Activated CD4-positive, alpha-beta memory T cell treated with anti-CD3 and anti-CD28 coated beads, Interleukin-2, amount 10 ng/mL, durations not matched to agents 7 days and 5 days (primary cell): Measurements from ENCODE around the gene JAKMIP3. TPM values are rescaled to one million over a fixed set of nuclear protein-coding genes. Genes with fewer than 3 reads are reported as not detected.
A peak's percentile ranks its signal among the peaks of the same experiment; 100 is the strongest.

Experiments
- CTCF ChIA-PET: fragments of 350-600 bp; sonication (Branson Sonifier 250); formaldehyde crosslinking; loops from one replicate; lab custom pipeline; 2021; ENCODE audit warnings: antibody characterized with exemption, inconsistent platforms; lab: Charles Lee
- POLR2A ChIA-PET: fragments of 350-600 bp; sonication (Branson Sonifier 250); formaldehyde crosslinking; loops from one replicate; lab custom pipeline; 2021; ENCODE audit warnings: antibody characterized with exemption; lab: Charles Lee
- DNase-seq: peaks from one replicate; pipeline ENCODE4 v3.0.0-alpha.2; 2020
- H3K27ac Mint-ChIP-seq: one replicate; pipeline ENCODE4 v1.8.0; 2021; ENCODE audit warnings: mild to moderate bottlenecking, mixed read lengths
- H3K27me3 Mint-ChIP-seq: one replicate; pipeline ENCODE4 v1.8.0; 2021; ENCODE audit warnings: mixed read lengths
- H3K36me3 Mint-ChIP-seq: one replicate; pipeline ENCODE4 v1.8.0; 2021; ENCODE audit warnings: low read depth, mixed read lengths
- H3K4me1 Mint-ChIP-seq: one replicate; pipeline ENCODE4 v1.8.0; 2021; ENCODE audit warnings: mixed read lengths
- H3K4me3 Mint-ChIP-seq: one replicate; pipeline ENCODE4 v1.8.0; 2021; ENCODE audit warnings: mild to moderate bottlenecking, mixed read lengths
- H3K9me3 Mint-ChIP-seq: one replicate; pipeline ENCODE4 v1.8.0; 2021; ENCODE audit warnings: mixed read lengths
- total RNA-seq, 2 experiments: library from RNA; stranded (reverse); gene quantifications; one replicate each; pipeline ENCODE4 v1.2.3, GENCODE V29; 2021

Gene JAKMIP3
- total RNA-seq, 2 experiments from 2014 or later: 0.83 to 0.90 TPM

DNA sequence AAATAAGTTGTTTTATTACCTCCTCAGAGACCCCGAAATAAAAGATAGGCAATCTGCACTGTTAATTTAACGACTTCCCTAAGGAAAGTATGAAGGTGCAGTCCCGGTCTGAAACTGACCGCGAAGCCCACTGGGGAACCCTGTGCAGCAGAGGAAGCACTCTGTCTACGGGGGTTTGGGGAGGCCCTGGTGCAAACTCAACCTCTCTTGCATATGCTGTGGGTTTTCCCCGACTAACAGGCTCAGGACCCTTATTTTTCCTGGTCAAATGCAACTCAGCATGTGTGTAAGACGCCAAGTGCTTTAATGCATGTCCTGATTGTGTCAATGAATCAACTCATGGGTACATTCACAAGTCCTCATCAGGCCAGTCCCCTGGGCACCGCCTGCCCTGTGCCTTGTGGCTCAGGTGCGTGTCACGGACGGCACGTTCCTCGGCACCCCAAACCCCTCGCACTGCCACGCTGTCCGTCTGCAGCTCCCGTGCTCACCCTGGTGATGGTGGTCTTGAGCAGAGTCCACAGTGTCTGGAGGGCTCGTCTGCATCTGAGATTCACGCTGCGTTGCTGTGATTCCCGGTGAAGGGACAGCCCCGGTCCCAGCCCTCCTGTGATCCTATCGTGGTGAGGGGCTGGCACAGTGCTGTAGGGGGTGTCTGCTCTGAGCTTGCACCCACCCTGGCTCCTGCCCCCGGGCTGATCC is 33.8 kb downstream of the JAKMIP3 start:
- peaks cover 5% of the 10 kb centered on the region for H3K27me3 Mint-ChIP-seq
- no peak overlapping the region for H3K4me3 Mint-ChIP-seq
- peaks cover 21% of the 10 kb centered on the region for H3K4me1 Mint-ChIP-seq
- no peak overlapping the region for H3K27ac Mint-ChIP-seq
- ChIA-PET CTCF (no interaction called here), POLR2A (no interaction called here)
- no peaks in the 10 kb centered on the region for H3K9me3 Mint-ChIP-seq
- no peaks in the 10 kb centered on the region for H3K36me3 Mint-ChIP-seq
- peak; percentile 12 for DNase-seq

GRCh38 chr10:132100091-132100481 is 34.3 kb downstream of the JAKMIP3 start:
- no peak overlapping the region for H3K4me3 Mint-ChIP-seq
- peaks cover 17% of the 10 kb centered on the region for H3K4me1 Mint-ChIP-seq
- no peaks in the 10 kb centered on the region for H3K36me3 Mint-ChIP-seq
- DNase-seq: no peak
- ChIA-PET CTCF (no interaction called here), POLR2A (no interaction called here)
- H3K27me3 Mint-ChIP-seq: peaks cover 5% of the 10 kb centered on the region
- H3K27ac Mint-ChIP-seq: no peak overlapping the region
- no peaks in the 10 kb centered on the region for H3K9me3 Mint-ChIP-seq

GRCh38 chr10:132100556-132101349 is 35.0 kb downstream of the JAKMIP3 start:
- H3K27me3 Mint-ChIP-seq: peaks cover 5% of the 10 kb centered on the region
- H3K4me3 Mint-ChIP-seq: no peak overlapping the region
- H3K4me1 Mint-ChIP-seq: peaks cover 11% of the 10 kb centered on the region
- no peaks in the 10 kb centered on the region for H3K36me3 Mint-ChIP-seq
- no peak overlapping the region for H3K27ac Mint-ChIP-seq
- POLR2A ChIA-PET: no interaction called here
- DNase-seq: peak; percentile 13
- no peaks in the 10 kb centered on the region for H3K9me3 Mint-ChIP-seq
- CTCF ChIA-PET: no interaction called here

GRCh38 chr10:132101529-132101928 is 35.8 kb downstream of the JAKMIP3 start:
- H3K9me3 Mint-ChIP-seq: no peaks in the 10 kb centered on the region
- CTCF ChIA-PET: no interaction called here
- peak; percentile 12 for DNase-seq
- POLR2A ChIA-PET: no interaction called here
- H3K36me3 Mint-ChIP-seq: no peaks in the 10 kb centered on the region
- no peak overlapping the region for H3K4me3 Mint-ChIP-seq
- peaks cover 4% of the 10 kb centered on the region for H3K4me1 Mint-ChIP-seq
- H3K27ac Mint-ChIP-seq: no peak overlapping the region
- peaks cover 1% of the 10 kb centered on the region for H3K27me3 Mint-ChIP-seq

DNA sequence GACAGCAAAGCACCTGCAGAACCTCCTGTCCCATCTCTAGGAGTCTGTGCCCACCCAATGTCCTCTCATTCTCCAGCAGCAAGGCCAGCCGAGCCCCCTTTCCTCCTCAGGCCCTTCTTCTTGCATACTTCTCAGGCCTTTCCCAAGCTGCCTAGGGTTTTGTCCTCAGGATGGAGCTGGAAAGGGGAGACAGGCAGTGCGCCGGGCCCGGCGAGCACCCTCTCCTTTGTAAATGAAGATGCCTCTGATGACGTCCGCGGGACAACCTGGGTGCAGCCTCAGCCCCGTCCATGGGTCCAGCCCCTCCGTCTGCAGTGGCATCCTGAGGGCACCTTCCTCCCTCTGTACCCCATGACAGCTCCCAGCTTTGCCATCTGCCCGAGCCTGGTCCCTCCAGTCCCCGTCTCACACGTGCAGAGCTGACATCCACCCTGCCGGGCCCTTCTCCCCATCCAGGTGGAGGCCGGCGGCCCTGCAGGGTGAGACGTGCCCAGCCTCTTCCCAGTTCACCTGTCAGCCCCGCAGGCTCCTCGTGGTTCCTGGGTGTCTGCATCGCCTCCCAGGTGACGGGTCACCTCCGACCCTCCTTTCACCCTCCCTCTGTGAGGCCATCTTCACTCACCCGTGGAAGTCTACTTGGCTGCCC is 36.4 kb downstream of the JAKMIP3 start:
- peak; percentile 9 for DNase-seq
- Mint-ChIP-seq H3K36me3 (no peaks in the 10 kb centered on the region), H3K4me1 (no peaks in the 10 kb centered on the region), H3K4me3 (no peak overlapping the region), H3K27me3 (peaks cover 1% of the 10 kb centered on the region), H3K27ac (no peak overlapping the region), H3K9me3 (no peaks in the 10 kb centered on the region)
- ChIA-PET POLR2A (no interaction called here), CTCF (no interaction called here)

DNA sequence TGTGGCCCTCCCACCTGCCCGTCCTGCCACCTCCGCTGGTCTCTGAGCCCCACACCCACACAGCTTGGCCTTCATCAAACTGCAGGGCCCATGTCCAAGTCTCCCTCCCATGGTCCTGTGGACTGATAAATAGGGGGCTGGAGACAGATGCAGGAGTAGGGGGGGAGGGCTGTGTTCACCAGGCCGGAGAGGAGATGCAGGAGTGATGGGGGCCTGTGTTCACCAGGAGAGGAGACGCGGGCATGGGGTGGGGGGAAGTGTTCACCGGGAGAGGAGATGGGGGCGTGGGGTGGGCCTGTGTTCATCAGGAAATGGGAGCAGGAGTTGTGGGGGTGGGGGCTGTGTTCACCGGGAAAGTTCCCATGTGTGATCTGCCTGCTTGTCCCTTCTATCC is 37.0 kb downstream of the JAKMIP3 start:
- Mint-ChIP-seq H3K36me3 (no peaks in the 10 kb centered on the region), H3K27me3 (peaks cover 1% of the 10 kb centered on the region), H3K4me3 (no peak overlapping the region), H3K27ac (no peak overlapping the region), H3K4me1 (no peaks in the 10 kb centered on the region), H3K9me3 (no peaks in the 10 kb centered on the region)
- no peak for DNase-seq
- ChIA-PET CTCF (no interaction called here), POLR2A (no interaction called here)

DNA sequence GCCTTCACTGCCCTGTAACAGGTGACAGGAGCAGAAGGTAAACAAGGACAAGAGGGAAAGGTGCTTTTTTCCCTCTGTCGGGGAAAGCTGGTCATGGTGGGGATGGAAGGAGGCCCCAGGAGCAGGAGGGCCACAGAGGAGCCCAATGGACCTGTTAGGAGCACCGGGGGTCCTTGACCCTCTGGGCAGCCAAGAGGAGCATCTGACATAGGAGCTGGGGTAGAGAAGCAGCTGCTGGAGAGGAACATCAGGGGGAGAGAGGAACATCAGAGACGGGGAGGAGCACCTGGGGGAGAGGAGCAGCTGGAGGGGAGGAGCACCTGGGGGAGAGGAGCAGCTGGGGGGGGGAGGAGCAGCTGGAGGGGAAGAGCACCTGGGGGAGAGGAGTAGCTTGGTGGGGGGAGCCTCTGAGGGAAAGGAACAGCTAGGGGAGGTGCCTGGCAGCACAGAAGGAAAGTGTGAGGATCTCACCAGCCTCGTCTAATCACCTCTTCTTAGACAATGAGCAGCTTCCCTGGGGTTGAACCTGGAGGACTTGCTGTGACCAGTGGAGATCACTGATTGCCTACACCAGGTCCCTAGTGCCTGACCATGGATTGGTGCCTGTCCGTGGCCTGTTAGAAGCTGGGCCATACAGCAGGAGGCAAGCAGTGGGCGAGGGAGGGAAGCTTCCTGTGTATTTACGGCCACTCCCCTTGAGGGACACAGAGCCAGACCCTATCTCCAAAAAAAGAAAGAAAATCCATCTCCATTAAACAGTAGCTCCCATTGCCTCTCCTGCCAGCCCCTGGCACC is 37.6 kb downstream of the JAKMIP3 start:
- ChIA-PET POLR2A (no interaction called here), CTCF (no interaction called here)
- no peaks in the 10 kb centered on the region for H3K36me3 Mint-ChIP-seq
- H3K27me3 Mint-ChIP-seq: peaks cover 1% of the 10 kb centered on the region
- no peak overlapping the region for H3K27ac Mint-ChIP-seq
- no peaks in the 10 kb centered on the region for H3K4me1 Mint-ChIP-seq
- DNase-seq: no peak
- no peak overlapping the region for H3K4me3 Mint-ChIP-seq
- H3K9me3 Mint-ChIP-seq: no peaks in the 10 kb centered on the region

- Mint-ChIP-seq H3K27me3 (peaks cover 1% of the 10 kb centered on the region), H3K36me3 (no peaks in the 10 kb centered on the region), H3K9me3 (no peaks in the 10 kb centered on the region), H3K4me1 (no peaks in the 10 kb centered on the region), H3K4me3 (no peak overlapping the region), H3K27ac (no peak overlapping the region)
- no peak for DNase-seq
- POLR2A ChIA-PET: no interaction called here
- CTCF ChIA-PET: no interaction called here
Measured at GRCh38 chr10:132104062-132104461, 38.3 kb downstream of the JAKMIP3 start.

GRCh38 chr10:132104471-132105301 is 38.9 kb downstream of the JAKMIP3 start:
- H3K27me3 Mint-ChIP-seq: peaks cover 1% of the 10 kb centered on the region
- no peak overlapping the region for H3K4me3 Mint-ChIP-seq
- CTCF ChIA-PET: no interaction called here
- no peak for DNase-seq
- POLR2A ChIA-PET: no interaction called here
- H3K36me3 Mint-ChIP-seq: no peaks in the 10 kb centered on the region
- H3K27ac Mint-ChIP-seq: no peak overlapping the region
- H3K4me1 Mint-ChIP-seq: no peaks in the 10 kb centered on the region
- H3K9me3 Mint-ChIP-seq: no peaks in the 10 kb centered on the region

- CTCF ChIA-PET: no interaction called here
- Mint-ChIP-seq H3K27ac (no peak overlapping the region), H3K27me3 (peaks cover 1% of the 10 kb centered on the region), H3K4me1 (no peaks in the 10 kb centered on the region), H3K4me3 (no peak overlapping the region), H3K36me3 (no peaks in the 10 kb centered on the region), H3K9me3 (no peaks in the 10 kb centered on the region)
- POLR2A ChIA-PET: no interaction called here
- DNase-seq: no peak
Measured at GRCh38 chr10:132105302-132105995, 39.7 kb downstream of the JAKMIP3 start.

GRCh38 chr10:132106431-132106830 is 40.7 kb downstream of the JAKMIP3 start:
- H3K4me3 Mint-ChIP-seq: no peak overlapping the region
- H3K36me3 Mint-ChIP-seq: no peaks in the 10 kb centered on the region
- ChIA-PET POLR2A (no interaction called here), CTCF (no interaction called here)
- peaks cover 1% of the 10 kb centered on the region for H3K27me3 Mint-ChIP-seq
- H3K4me1 Mint-ChIP-seq: no peaks in the 10 kb centered on the region
- DNase-seq: no peak
- no peak overlapping the region for H3K27ac Mint-ChIP-seq
- no peaks in the 10 kb centered on the region for H3K9me3 Mint-ChIP-seq
